Measurements from ENCODE around the gene SNX7. TPM values are rescaled to one million over a fixed set of nuclear protein-coding genes. Genes with fewer than 3 reads are reported as not detected.

The SNX7 gene
- total RNA-seq, 1 experiment from 2014 or later: 18.8 TPM

- ChIA-PET RAD21 (ENCODE audit: low non-redundant PET in 1 of 2, low total read pairs in 2 of 2, uncharacterized antibody in 2 of 2, unreplicated experiment in 2 of 2) (no interaction called here), CTCF (no interaction called here), POLR2A (no interaction called here)
- Histone ChIP-seq H3K4me2 (ENCODE audit: low read length) (no peak overlapping the region), H3K4me3 (replicated peaks in 1 of 2; ENCODE audit: low read depth in 1 of 2, low read length in 2 of 2) (no peak overlapping the region), H3K27ac (ENCODE audit: low read depth, low read length) (no peak overlapping the region), H3K9me3 (ENCODE audit: control insufficient read depth in 1 of 2, insufficient read depth in 1 of 2, low read depth in 1 of 2, low read length in 2 of 2) (no peaks in the 10 kb centered on the region), H3K36me3 (ENCODE audit: control insufficient read depth in 1 of 2, insufficient read depth in 2 of 2, low read length in 2 of 2) (no peaks in the 10 kb centered on the region), H3K4me1 (ENCODE audit: control insufficient read depth in 1 of 2, insufficient read depth in 2 of 2, low read length in 2 of 2) (no peaks in the 10 kb centered on the region), H3K9me2 (ENCODE audit: insufficient read depth) (no peaks in the 10 kb centered on the region), H2AFZ (ENCODE audit: low read depth, low read length, poor library complexity, severe bottlenecking) (no peak overlapping the region), H3K9ac (ENCODE audit: low read length) (no peak overlapping the region), H3K27me3 (ENCODE audit: insufficient read depth, low read length) (no peaks in the 10 kb centered on the region), H4K20me1 (ENCODE audit: insufficient read depth) (no peaks in the 10 kb centered on the region), H3K79me2 (ENCODE audit: insufficient read depth, low read length) (no peaks in the 10 kb centered on the region)
- BruUV-seq (replicated peaks): no TSS peak
- no peak for TF ChIP-seq MAX (IDR thresholded peaks at IDR 0.05)
- TF ChIP-seq POLR2A (IDR thresholded peaks at IDR 0.05; ENCODE audit: borderline replicate concordance, extremely low read depth, insufficient read depth, insufficient read length): no peak
- TF ChIP-seq SRF (IDR thresholded peaks at IDR 0.05; ENCODE audit: low read depth): no peak
- no peak for TF ChIP-seq EGR1 (IDR thresholded peaks at IDR 0.05; ENCODE audit: low read depth)
- no peak for TF ChIP-seq ZFX (IDR thresholded peaks at IDR 0.05)
- TF ChIP-seq ZBTB33 (IDR thresholded peaks at IDR 0.05; ENCODE audit: extremely low read depth, insufficient replicate concordance, low read length): no peak
- DNase-seq (ENCODE audit: low read depth, low spot score): no peak
- intact Hi-C loops (cut with micrococcal nuclease): no loop called here
- no peak for ATAC-seq
Measured at GRCh38 chr1:98769162-98769561, 107.6 kb downstream of the SNX7 start.

- intact Hi-C loops (cut with micrococcal nuclease): no loop called here
- TF ChIP-seq JUND (IDR thresholded peaks at IDR 0.05): no peak
- TF ChIP-seq FOSL1 (IDR thresholded peaks at IDR 0.05; ENCODE audit: low read depth): no peak
- no peak for TF ChIP-seq ELF1 (IDR thresholded peaks at IDR 0.05; ENCODE audit: borderline replicate concordance, low read depth)
- TF ChIP-seq RAD21 (IDR thresholded peaks at IDR 0.05; ENCODE audit: low read depth): no peak
- TF ChIP-seq SP1 (IDR thresholded peaks at IDR 0.05; ENCODE audit: low read depth): no peak
- no peak for TF ChIP-seq EZH2 (IDR thresholded peaks at IDR 0.05)
- no peak for TF ChIP-seq YY1 (IDR thresholded peaks at IDR 0.05; ENCODE audit: extremely low read depth, insufficient replicate concordance, low read depth, low read length)
- TF ChIP-seq CEBPB (IDR thresholded peaks at IDR 0.05; ENCODE audit: low read depth): no peak
- TF ChIP-seq SRF (IDR thresholded peaks at IDR 0.05; ENCODE audit: low read depth): no peak
- TF ChIP-seq ZFX (IDR thresholded peaks at IDR 0.05): no peak
- TF ChIP-seq CBX3 (IDR thresholded peaks at IDR 0.05; ENCODE audit: low read depth): no peak
- TF ChIP-seq ATF3 (IDR thresholded peaks at IDR 0.05): no peak
- TF ChIP-seq REST (IDR thresholded peaks at IDR 0.05; ENCODE audit: low read depth): no peak
- TF ChIP-seq MAX (IDR thresholded peaks at IDR 0.05): no peak
- Histone ChIP-seq H3K79me2 (ENCODE audit: insufficient read depth, low read length) (no peaks in the 10 kb centered on the region), H3K4me1 (ENCODE audit: control insufficient read depth in 1 of 2, insufficient read depth in 2 of 2, low read length in 2 of 2) (no peaks in the 10 kb centered on the region), H3K9me2 (ENCODE audit: insufficient read depth) (no peaks in the 10 kb centered on the region), H3K9ac (ENCODE audit: low read length) (no peak overlapping the region), H3K27me3 (ENCODE audit: insufficient read depth, low read length) (no peaks in the 10 kb centered on the region), H4K20me1 (ENCODE audit: insufficient read depth) (no peaks in the 10 kb centered on the region), H3K4me3 (replicated peaks in 1 of 2; ENCODE audit: low read depth in 1 of 2, low read length in 2 of 2) (no peak overlapping the region), H3K36me3 (ENCODE audit: control insufficient read depth in 1 of 2, insufficient read depth in 2 of 2, low read length in 2 of 2) (no peaks in the 10 kb centered on the region), H2AFZ (ENCODE audit: low read depth, low read length, poor library complexity, severe bottlenecking) (no peak overlapping the region), H3K27ac (ENCODE audit: low read depth, low read length) (no peak overlapping the region), H3K9me3 (ENCODE audit: control insufficient read depth in 1 of 2, insufficient read depth in 1 of 2, low read depth in 1 of 2, low read length in 2 of 2) (no peaks in the 10 kb centered on the region), H3K4me2 (ENCODE audit: low read length) (no peak overlapping the region)
- no TSS peak for BruUV-seq (replicated peaks)
- ATAC-seq: no peak
- no peak for DNase-seq (ENCODE audit: low read depth, low spot score)
- ChIA-PET POLR2A (no interaction called here), CTCF (interaction anchor here (1.8 kb wide), 1 partner anchor 12 kb away, joined by 9 read pairs; no protein-coding TSS in a partner anchor), RAD21 (ENCODE audit: low non-redundant PET in 1 of 2, low total read pairs in 2 of 2, uncharacterized antibody in 2 of 2, unreplicated experiment in 2 of 2) (no interaction called here)
Measured at GRCh38 chr1:98781906-98782305, 120.4 kb downstream of the SNX7 start.

Measured in HCT116 (cell line).